GM23338 (cell line): ENCODE results near the gene GPR31.

Source experiments
- CTCF ChIP-seq, 2 experiments: fragments of 200-600 bp in 1 of 2; sonication (generic) in 1 of 2; conservative IDR thresholded peaks; 2 replicates each; pipeline versions ENCODE4 v1.5.1 to v1.6.1; 2016 to 2017; ENCODE audit warnings: antibody characterized with exemption in 2 of 2, low read depth in 2 of 2, mild to moderate bottlenecking in 2 of 2, moderate library complexity in 1 of 2
- ETS1 ChIP-seq: IDR thresholded peaks from 2 replicates; pipeline ENCODE4 v1.6.1; 2016; ENCODE audit warnings: antibody characterized with exemption
- EZH2 ChIP-seq: fragments of 200-600 bp; sonication (generic); IDR thresholded peaks from one replicate; pipeline ENCODE4 v1.8.0; 2017; ENCODE audit warnings: antibody characterized with exemption, mild to moderate bottlenecking, low read depth; ENCODE audit not compliant: unreplicated experiment
- EZH2phosphoT487 ChIP-seq: fragments of 200-600 bp; sonication (generic); IDR thresholded peaks from one replicate; pipeline ENCODE4 v1.8.1; 2018; ENCODE audit warnings: antibody characterized with exemption; ENCODE audit not compliant: unreplicated experiment
- NANOG ChIP-seq: IDR thresholded peaks from 2 replicates; pipeline ENCODE4 v1.6.1; 2016; ENCODE audit warnings: antibody characterized with exemption, borderline replicate concordance
- POLR2AphosphoS5 ChIP-seq: IDR thresholded peaks from 2 replicates; pipeline ENCODE4 v1.6.1; 2016; ENCODE audit warnings: antibody characterized with exemption, low read depth
- REST ChIP-seq: IDR thresholded peaks from one replicate; pipeline ENCODE4 v1.6.1; 2018; ENCODE audit warnings: antibody characterized with exemption; ENCODE audit not compliant: unreplicated experiment
- ZNF114 ChIP-seq: fragments of 250-450 bp; sonication (Bioruptor Pico); IDR thresholded peaks from 2 replicates; pipeline ENCODE4 v1.5.0; 2020; ENCODE audit warnings: mild to moderate bottlenecking, moderate library complexity
- ZNF331 ChIP-seq: fragments of 250-450 bp; sonication (Bioruptor Pico); IDR thresholded peaks from 2 replicates; pipeline ENCODE4 v1.5.0; 2020; ENCODE audit warnings: low read depth, mild to moderate bottlenecking, moderate library complexity

- TF ChIP-seq EZH2phosphoT487 = no peak
- no peak for TF ChIP-seq CTCF (conservative IDR thresholded peaks at IDR 0.05; ENCODE audit: low read depth in 2 of 2)
- TF ChIP-seq NANOG = no peak
- no peak for TF ChIP-seq EZH2
- no peak for TF ChIP-seq POLR2AphosphoS5
- no peak for TF ChIP-seq REST
- no peak for TF ChIP-seq ZNF114 (CRISPR knock-in tag)
- no peak for TF ChIP-seq ETS1
- TF ChIP-seq ZNF331 (CRISPR knock-in tag) = no peak
These were observed 21.4 kb downstream of the GPR31 start for GRCh38 chr6:167136376-167136775.
